CD4-positive, CD25-positive, alpha-beta regulatory T cell (primary cell): ENCODE results near the gene YOD1. TPM values are rescaled to one million over a fixed set of nuclear protein-coding genes. Genes with fewer than 3 reads are reported as not detected.

Experiments used
- ATAC-seq, 2 donors: fragments of 150-1000 bp; cut with Tn5 transposase; one replicate each; pipeline ENCODE4 v1.10.0; 2021; ENCODE audit warnings: low read depth in 2 of 2, moderate number of reproducible peaks in 2 of 2, moderate library complexity in 1 of 2
- DNase-seq, 3 donors: peaks; one replicate each; pipeline versions ENCODE4 v3.0.0 to v3.0.0-alpha.2; 2012 to 2022; ENCODE audit warnings: mixed read lengths in 1 of 3
- H3K27ac ChIP-seq: one replicate; pipeline ENCODE4 v1.7.0; 2013; ENCODE audit warnings: mild to moderate bottlenecking, low read length; ENCODE audit not compliant: insufficient read depth, poor library complexity, severe bottlenecking
- H3K27me3 ChIP-seq: one replicate; pipeline ENCODE4 v1.7.0; 2013; ENCODE audit warnings: low read length; ENCODE audit not compliant: control insufficient read depth, insufficient read depth
- H3K36me3 ChIP-seq: one replicate; pipeline ENCODE4 v1.7.0; 2013; ENCODE audit warnings: mild to moderate bottlenecking, low read length, moderate library complexity; ENCODE audit not compliant: control insufficient read depth, insufficient read depth
- H3K4me1 ChIP-seq: 2 replicates; pipeline ENCODE4 v1.7.0; 2013; ENCODE audit warnings: mild to moderate bottlenecking, low read length; ENCODE audit not compliant: insufficient read depth, control insufficient read depth, poor library complexity, severe bottlenecking
- H3K4me3 ChIP-seq: one replicate; pipeline ENCODE4 v1.7.0; 2013; ENCODE audit warnings: low read depth, mild to moderate bottlenecking, low read length, moderate library complexity
- H3K9me3 ChIP-seq, 2 experiments: 1 replicate in 1 of 2; 2 replicates in 1 of 2; pipeline ENCODE4 v1.7.0; 2013; ENCODE audit warnings: low read length in 2 of 2, mild to moderate bottlenecking in 1 of 2, moderate library complexity in 1 of 2; ENCODE audit not compliant: control insufficient read depth in 2 of 2
- H3K27ac Mint-ChIP-seq, 3 donors: one replicate each; pipeline ENCODE4 v1.8.0; 2020 to 2022; ENCODE audit warnings: mild to moderate bottlenecking in 3 of 3, mixed read lengths in 3 of 3, moderate library complexity in 2 of 3
- H3K27me3 Mint-ChIP-seq: one replicate; pipeline ENCODE4 v1.8.0; 2022; ENCODE audit warnings: mild to moderate bottlenecking, mixed read lengths
- H3K36me3 Mint-ChIP-seq: one replicate; pipeline ENCODE4 v1.8.0; 2020; ENCODE audit warnings: mixed read lengths
- H3K4me1 Mint-ChIP-seq, 4 donors: one replicate each; pipeline ENCODE4 v1.8.0; 2020 to 2022; ENCODE audit warnings: mixed read lengths in 4 of 4, mild to moderate bottlenecking in 1 of 4
- H3K4me3 Mint-ChIP-seq, 4 donors: one replicate each; pipeline ENCODE4 v1.8.0; 2020 to 2022; ENCODE audit warnings: mild to moderate bottlenecking in 4 of 4, mixed read lengths in 4 of 4, moderate library complexity in 3 of 4
- H3K9me3 Mint-ChIP-seq, 7 donors: one replicate each; pipeline ENCODE4 v1.8.0; 2020 to 2022; ENCODE audit warnings: mixed read lengths in 7 of 7, mild to moderate bottlenecking in 3 of 7, moderate library complexity in 2 of 7
- polyA plus RNA-seq, 4 donors: library from polyadenylated mRNA; unstranded; fragments of 300-500 nt; fragmentation: Illumina TruSeq; gene quantifications; one replicate each; pipeline ENCODE4 v1.2.3, GENCODE V29; 2021
- total RNA-seq: library from RNA; stranded (reverse); gene quantifications from one replicate; pipeline ENCODE4 v1.2.3, GENCODE V29; 2022

YOD1 gene
- total and polyA plus RNA-seq, 5 donors from 2014 or later: 0.76 to 10.8 (median 1.1) TPM

DNA sequence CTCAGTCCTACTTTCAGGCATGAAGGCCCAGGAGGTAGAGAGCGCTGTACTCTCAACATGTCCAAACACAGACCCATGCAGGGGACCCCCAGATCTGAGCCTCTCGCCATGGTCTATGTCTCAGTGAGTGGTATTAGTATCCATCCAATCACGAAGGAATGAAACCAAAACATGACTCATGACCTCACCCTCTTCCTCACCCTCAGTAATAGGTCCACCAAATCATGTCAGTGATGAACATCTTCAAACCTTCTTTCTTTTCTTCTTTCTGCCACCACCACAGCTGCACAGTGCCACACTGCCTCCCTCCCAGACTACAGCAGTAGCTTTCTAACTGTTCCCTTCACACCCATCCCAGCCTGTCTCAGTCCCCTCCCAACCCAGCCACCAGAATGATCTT lies 35.2 kb downstream of the YOD1 start:
- Histone ChIP-seq H3K4me1 (no peaks in the 10 kb centered on the region), H3K4me3 (no peak overlapping the region), H3K27me3 (peaks cover 26% of the 10 kb centered on the region), H3K27ac (no peak overlapping the region), H3K36me3 (no peaks in the 10 kb centered on the region), H3K9me3 (no peaks in the 10 kb centered on the region)
- DNase-seq (no peak), ATAC-seq (no peak)
- no peak overlapping the region for H3K27ac Mint-ChIP-seq
- no peak overlapping the region for H3K4me3 Mint-ChIP-seq
- H3K27me3 Mint-ChIP-seq: peaks cover 50% of the 10 kb centered on the region
- peaks cover 0 to 5% (median 0%) of the 10 kb centered on the region in 7 donors for H3K9me3 Mint-ChIP-seq
- H3K4me1 Mint-ChIP-seq: no peaks in the 10 kb centered on the region
- H3K36me3 Mint-ChIP-seq: no peaks in the 10 kb centered on the region

- H3K27me3 Mint-ChIP-seq: peaks cover 43% of the 10 kb centered on the region
- ATAC-seq (no peak), DNase-seq (no peak)
- no peaks in the 10 kb centered on the region for H3K36me3 ChIP-seq
- H3K9me3 ChIP-seq: no peaks in the 10 kb centered on the region
- H3K27ac ChIP-seq: no peak overlapping the region
- H3K4me3 ChIP-seq: no peak overlapping the region
- peaks cover 26% of the 10 kb centered on the region for H3K27me3 ChIP-seq
- no peaks in the 10 kb centered on the region for H3K4me1 ChIP-seq
- H3K4me3 Mint-ChIP-seq: no peak overlapping the region
- no peak overlapping the region for H3K27ac Mint-ChIP-seq
- no peaks in the 10 kb centered on the region for H3K36me3 Mint-ChIP-seq
- no peaks in the 10 kb centered on the region for H3K4me1 Mint-ChIP-seq
- H3K9me3 Mint-ChIP-seq: peaks cover 0 to 5% (median 0%) of the 10 kb centered on the region in 7 donors
Measured at GRCh38 chr1:207014728-207015127, 36.3 kb downstream of the YOD1 start.

- Histone ChIP-seq H3K4me3 (no peak overlapping the region), H3K4me1 (no peaks in the 10 kb centered on the region), H3K9me3 (no peaks in the 10 kb centered on the region), H3K36me3 (no peaks in the 10 kb centered on the region), H3K27me3 (peaks cover 28% of the 10 kb centered on the region), H3K27ac (no peak overlapping the region)
- ATAC-seq (no peak), DNase-seq (no peak)
- no peaks in the 10 kb centered on the region for H3K4me1 Mint-ChIP-seq
- no peak overlapping the region for H3K27ac Mint-ChIP-seq
- peaks cover 36% of the 10 kb centered on the region for H3K27me3 Mint-ChIP-seq
- no peak overlapping the region for H3K4me3 Mint-ChIP-seq
- H3K36me3 Mint-ChIP-seq: no peaks in the 10 kb centered on the region
- H3K9me3 Mint-ChIP-seq: peaks cover 0 to 2% (median 0%) of the 10 kb centered on the region in 7 donors
Measured at GRCh38 chr1:207013321-207014085, 37.5 kb downstream of the YOD1 start.

- Mint-ChIP-seq H3K27ac (no peak overlapping the region), H3K4me1 (no peaks in the 10 kb centered on the region), H3K27me3 (peaks cover 39% of the 10 kb centered on the region), H3K4me3 (no peak overlapping the region), H3K9me3 (no peaks in the 10 kb centered on the region), H3K36me3 (no peaks in the 10 kb centered on the region)
- no peak for ATAC-seq
- no peak overlapping the region for H3K27ac ChIP-seq
- DNase-seq: no peak
- no peak overlapping the region for H3K4me3 ChIP-seq
- H3K9me3 ChIP-seq: no peaks in the 10 kb centered on the region
- H3K27me3 ChIP-seq: peaks cover 36% of the 10 kb centered on the region
- H3K4me1 ChIP-seq: no peaks in the 10 kb centered on the region
- H3K36me3 ChIP-seq: no peaks in the 10 kb centered on the region
Measured at GRCh38 chr1:207010726-207011125, 40.3 kb downstream of the YOD1 start.

DNA sequence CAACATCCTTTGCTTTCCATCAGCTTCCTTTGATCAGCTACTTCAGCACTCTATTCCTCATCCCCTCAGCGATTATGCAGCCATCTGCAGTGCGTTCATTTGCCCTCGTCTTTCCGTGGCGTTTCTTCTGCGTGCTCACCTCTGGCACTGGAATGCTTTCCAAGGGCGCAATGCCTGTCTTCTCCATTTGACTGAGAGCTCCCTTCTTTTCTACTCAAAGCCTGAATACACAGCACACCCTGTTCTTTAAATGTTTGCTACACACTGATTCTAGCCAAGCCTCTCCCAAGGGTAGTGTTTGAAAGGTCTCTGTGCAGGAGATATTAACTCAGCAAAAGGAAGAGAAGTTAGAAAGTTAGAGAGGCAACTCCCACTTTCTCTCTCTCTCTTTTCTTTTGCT lies 41.1 kb downstream of the YOD1 start:
- Histone ChIP-seq H3K9me3 (no peaks in the 10 kb centered on the region), H3K27ac (no peak overlapping the region), H3K36me3 (no peaks in the 10 kb centered on the region), H3K4me1 (no peaks in the 10 kb centered on the region), H3K27me3 (peaks cover 38% of the 10 kb centered on the region), H3K4me3 (no peak overlapping the region)
- Mint-ChIP-seq H3K27me3 (peaks cover 44% of the 10 kb centered on the region), H3K27ac (no peak overlapping the region), H3K4me1 (peaks cover 0 to 3% (median 1%) of the 10 kb centered on the region in 4 donors), H3K9me3 (no peaks in the 10 kb centered on the region), H3K36me3 (no peaks in the 10 kb centered on the region), H3K4me3 (no peak overlapping the region)
- no peak for ATAC-seq
- no peak for DNase-seq

- Mint-ChIP-seq H3K4me1 (peaks cover 0 to 6% (median 2%) of the 10 kb centered on the region in 4 donors), H3K27ac (no peak overlapping the region), H3K9me3 (no peaks in the 10 kb centered on the region), H3K36me3 (no peaks in the 10 kb centered on the region), H3K27me3 (peaks cover 44% of the 10 kb centered on the region), H3K4me3 (no peak overlapping the region)
- DNase-seq: no peak
- Histone ChIP-seq H3K27me3 (peaks cover 35% of the 10 kb centered on the region), H3K36me3 (no peaks in the 10 kb centered on the region), H3K4me1 (no peaks in the 10 kb centered on the region), H3K27ac (no peak overlapping the region), H3K9me3 (no peaks in the 10 kb centered on the region), H3K4me3 (no peak overlapping the region)
- ATAC-seq: no peak
Measured at GRCh38 chr1:207009182-207009850, 41.7 kb downstream of the YOD1 start.

DNA sequence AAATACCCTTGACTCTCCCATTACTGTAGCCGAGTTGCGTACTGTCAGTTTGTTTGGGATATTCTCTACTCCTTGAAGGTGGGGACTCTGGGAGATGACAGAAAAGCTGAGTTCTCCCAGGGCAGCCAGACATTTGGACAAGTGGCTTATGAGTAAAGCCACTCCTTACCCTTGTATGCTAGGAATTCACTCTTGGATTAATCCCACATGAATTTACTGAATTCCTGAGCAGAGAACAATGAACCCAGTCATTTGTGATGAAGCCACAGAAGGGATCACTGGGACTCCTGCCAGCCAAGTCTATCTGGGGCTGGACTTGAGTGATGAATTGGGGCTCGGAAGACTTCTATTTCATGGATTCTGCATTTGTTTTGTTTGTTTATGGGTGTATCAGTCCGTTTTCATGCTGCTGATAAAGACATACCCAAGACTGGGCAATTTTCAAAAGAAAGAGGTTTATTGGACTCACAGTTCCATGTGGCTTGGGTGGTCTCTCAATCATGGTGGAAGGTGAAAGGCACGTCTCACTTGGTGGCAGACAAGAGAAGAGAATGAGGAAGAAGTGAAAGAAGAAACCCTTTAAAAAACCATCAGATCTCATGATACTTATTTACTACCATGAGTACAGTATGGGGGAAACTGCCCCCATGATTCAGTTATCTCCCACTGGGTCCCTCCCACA lies 43.5 kb downstream of the YOD1 start:
- Mint-ChIP-seq H3K4me1 (peaks cover 0 to 6% (median 2%) of the 10 kb centered on the region in 4 donors), H3K27me3 (peaks cover 43% of the 10 kb centered on the region), H3K9me3 (no peaks in the 10 kb centered on the region), H3K4me3 (no peak overlapping the region), H3K36me3 (no peaks in the 10 kb centered on the region), H3K27ac (no peak overlapping the region)
- Histone ChIP-seq H3K27me3 (peaks cover 24% of the 10 kb centered on the region), H3K4me3 (no peak overlapping the region), H3K36me3 (no peaks in the 10 kb centered on the region), H3K27ac (no peak overlapping the region), H3K4me1 (no peaks in the 10 kb centered on the region), H3K9me3 (no peaks in the 10 kb centered on the region)
- ATAC-seq (no peak), DNase-seq (no peak)
